PFSK-1 (cell line): Measurements from ENCODE around the gene UBAC2.

ENCODE experiments used
- FOXP2 ChIP-seq: optimal IDR thresholded peaks from 2 replicates; pipeline ENCODE3; 2011; ENCODE audit warnings: borderline replicate concordance, control low read depth, inconsistent platforms; ENCODE audit not compliant: insufficient read depth; ENCODE audit errors: extremely low read length, extremely low read depth
- POLR2AphosphoS5 ChIP-seq: IDR thresholded peaks from 2 replicates; pipeline ENCODE4 v1.6.1; 2012; ENCODE audit warnings: low read depth, mild to moderate bottlenecking, control low read depth, low read length, moderate library complexity
- SIN3A ChIP-seq: IDR thresholded peaks from 2 replicates; pipeline ENCODE4 v1.6.1; 2012; ENCODE audit warnings: mild to moderate bottlenecking, low read length, moderate library complexity, borderline replicate concordance; ENCODE audit not compliant: insufficient read depth
- TAF1 ChIP-seq: IDR thresholded peaks from 2 replicates; pipeline ENCODE4 v1.6.1; 2012; ENCODE audit warnings: low read length, control low read depth, borderline replicate concordance; ENCODE audit not compliant: insufficient read depth
- TF ChIP-seq, protein P1 (sequence below), 2 experiments: IDR thresholded peaks; 2 replicates each; pipeline versions ENCODE4 v1.6.1 to v1.8.0; 2011 to 2012; ENCODE audit warnings: low read depth in 2 of 2, low read length in 2 of 2, control low read depth in 1 of 2, inconsistent platforms in 1 of 2, mild to moderate bottlenecking in 1 of 2, moderate library complexity in 1 of 2; ENCODE audit not compliant: insufficient read depth in 1 of 2

UBAC2 gene

GRCh38 chr13:99367106-99367616, 166.5 kb downstream of the UBAC2 start:
- TF ChIP-seq FOXP2 (no peak), SIN3A (no peak), TAF1 (no peak), POLR2AphosphoS5 (no peak)
- TF ChIP-seq, protein P1, sequence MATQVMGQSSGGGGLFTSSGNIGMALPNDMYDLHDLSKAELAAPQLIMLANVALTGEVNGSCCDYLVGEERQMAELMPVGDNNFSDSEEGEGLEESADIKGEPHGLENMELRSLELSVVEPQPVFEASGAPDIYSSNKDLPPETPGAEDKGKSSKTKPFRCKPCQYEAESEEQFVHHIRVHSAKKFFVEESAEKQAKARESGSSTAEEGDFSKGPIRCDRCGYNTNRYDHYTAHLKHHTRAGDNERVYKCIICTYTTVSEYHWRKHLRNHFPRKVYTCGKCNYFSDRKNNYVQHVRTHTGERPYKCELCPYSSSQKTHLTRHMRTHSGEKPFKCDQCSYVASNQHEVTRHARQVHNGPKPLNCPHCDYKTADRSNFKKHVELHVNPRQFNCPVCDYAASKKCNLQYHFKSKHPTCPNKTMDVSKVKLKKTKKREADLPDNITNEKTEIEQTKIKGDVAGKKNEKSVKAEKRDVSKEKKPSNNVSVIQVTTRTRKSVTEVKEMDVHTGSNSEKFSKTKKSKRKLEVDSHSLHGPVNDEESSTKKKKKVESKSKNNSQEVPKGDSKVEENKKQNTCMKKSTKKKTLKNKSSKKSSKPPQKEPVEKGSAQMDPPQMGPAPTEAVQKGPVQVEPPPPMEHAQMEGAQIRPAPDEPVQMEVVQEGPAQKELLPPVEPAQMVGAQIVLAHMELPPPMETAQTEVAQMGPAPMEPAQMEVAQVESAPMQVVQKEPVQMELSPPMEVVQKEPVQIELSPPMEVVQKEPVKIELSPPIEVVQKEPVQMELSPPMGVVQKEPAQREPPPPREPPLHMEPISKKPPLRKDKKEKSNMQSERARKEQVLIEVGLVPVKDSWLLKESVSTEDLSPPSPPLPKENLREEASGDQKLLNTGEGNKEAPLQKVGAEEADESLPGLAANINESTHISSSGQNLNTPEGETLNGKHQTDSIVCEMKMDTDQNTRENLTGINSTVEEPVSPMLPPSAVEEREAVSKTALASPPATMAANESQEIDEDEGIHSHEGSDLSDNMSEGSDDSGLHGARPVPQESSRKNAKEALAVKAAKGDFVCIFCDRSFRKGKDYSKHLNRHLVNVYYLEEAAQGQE (IDR thresholded peaks at IDR 0.05; ENCODE audit: insufficient read depth in 1 of 2, low read depth in 2 of 2, low read length in 2 of 2) = no peak

DNA sequence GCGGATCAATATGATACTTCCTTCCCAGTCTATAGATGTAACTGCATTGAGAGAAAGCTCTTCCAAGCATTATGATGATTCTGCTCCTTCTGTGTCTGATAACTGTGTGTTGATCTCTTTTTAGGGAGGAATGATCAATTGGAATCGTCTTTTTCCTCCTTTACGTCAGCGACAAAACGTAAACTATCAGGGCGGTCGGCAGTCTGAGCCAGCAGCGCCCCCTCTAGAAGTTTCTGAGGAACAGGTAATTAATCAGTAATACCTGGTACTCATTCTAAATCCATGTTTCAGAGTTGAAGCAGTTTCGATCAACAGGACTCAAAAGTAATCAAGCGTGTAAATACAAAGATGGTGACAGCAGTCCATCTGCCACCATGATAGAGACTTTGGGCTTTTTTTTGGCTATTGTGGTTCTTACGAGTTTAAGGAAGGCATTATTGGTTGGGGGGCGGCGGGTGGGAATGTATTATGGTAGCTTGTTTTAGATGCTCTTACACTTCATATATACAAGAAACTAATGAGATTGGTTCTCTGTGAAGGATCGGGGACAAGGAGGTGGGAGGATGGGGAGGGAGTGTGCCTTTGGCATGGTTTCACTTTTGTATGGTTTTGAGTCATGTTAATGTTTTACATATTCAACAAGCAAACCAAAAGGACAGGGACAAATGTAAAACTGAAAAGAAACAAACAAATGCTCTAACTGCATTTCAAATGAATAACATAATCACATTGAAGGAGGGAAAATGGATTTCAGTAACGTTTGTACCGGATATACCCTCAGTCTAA, 167.2 kb downstream of the UBAC2 start:
- TF ChIP-seq POLR2AphosphoS5 = no peak
- TF ChIP-seq, protein P1 (IDR thresholded peaks at IDR 0.05; ENCODE audit: insufficient read depth in 1 of 2, low read depth in 2 of 2, low read length in 2 of 2) = no peak
- no peak for TF ChIP-seq FOXP2
- TF ChIP-seq TAF1 = no peak
- no peak for TF ChIP-seq SIN3A

DNA sequence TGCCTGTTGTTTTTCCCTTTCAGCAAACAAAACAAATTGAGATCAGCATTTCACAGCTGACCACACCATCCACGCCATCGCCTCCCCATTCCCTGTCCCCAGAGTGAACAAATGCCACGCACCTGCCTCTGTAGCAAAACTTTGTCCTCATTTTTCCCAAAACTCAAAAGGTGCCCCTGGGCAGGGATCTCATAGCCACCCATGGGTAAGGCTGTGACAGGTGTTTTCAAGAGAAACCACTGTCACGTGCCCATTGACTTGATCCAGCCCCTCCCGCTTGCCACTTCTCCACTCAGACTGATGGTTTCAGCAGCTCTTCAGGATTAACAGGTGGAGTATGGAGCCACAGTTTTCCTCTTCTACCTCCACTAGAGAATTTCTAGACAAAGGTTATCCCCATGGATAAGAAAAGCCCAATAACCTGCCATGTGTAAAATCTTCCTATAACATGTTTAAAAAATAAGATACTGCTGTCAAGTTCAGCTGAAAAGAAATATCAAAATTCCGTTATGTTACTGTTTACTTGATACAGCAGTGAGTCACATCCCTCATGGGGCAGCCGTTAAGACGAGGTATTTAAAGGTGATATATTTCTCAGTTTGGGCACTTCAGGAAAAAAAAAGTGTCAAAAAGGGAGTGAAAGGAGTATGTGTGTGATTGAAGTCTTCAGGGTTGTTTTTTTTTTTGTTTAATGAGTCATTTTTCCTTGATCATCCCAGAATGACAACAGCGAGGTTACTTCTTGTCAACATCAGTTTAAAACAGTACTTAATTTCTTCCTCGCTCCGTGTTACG, 170.0 kb downstream of the UBAC2 start:
- TF ChIP-seq SIN3A (no peak), POLR2AphosphoS5 (no peak), FOXP2 (no peak), TAF1 (no peak)
- TF ChIP-seq, protein P1 (IDR thresholded peaks at IDR 0.05; ENCODE audit: insufficient read depth in 1 of 2, low read depth in 2 of 2, low read length in 2 of 2) = no peak

GRCh38 chr13:99371956-99372355, 171.3 kb downstream of the UBAC2 start:
- TF ChIP-seq SIN3A (no peak), POLR2AphosphoS5 (no peak), FOXP2 (no peak), TAF1 (no peak)
- TF ChIP-seq, protein P1 (IDR thresholded peaks at IDR 0.05; ENCODE audit: insufficient read depth in 1 of 2, low read depth in 2 of 2, low read length in 2 of 2) = no peak
